Ammon's horn (tissue), 1 donor: ENCODE measurements around the gene WDR43.
"Not testable (repeated sequence)": the region's sequence is repeated elsewhere in the genome, so short reads cannot be mapped to it uniquely, and the experiment has no call there.

Experiments
- DNase-seq: peaks from one replicate; pipeline ENCODE4 v3.0.0-alpha.2; 2016; ENCODE audit warnings: low spot score

The WDR43 gene

GRCh38 chr2:28960401-28960800 is 65.9 kb downstream of the WDR43 start:
- no peak for DNase-seq

- no peak for DNase-seq
These were observed 68.0 kb downstream of the WDR43 start for GRCh38 chr2:28962505-28962904.

GRCh38 chr2:28970464-28971160 is 76.1 kb downstream of the WDR43 start:
- DNase-seq = peak; percentile 41

- DNase-seq = no peak
These were observed 78.4 kb downstream of the WDR43 start for GRCh38 chr2:28972778-28973335.

GRCh38 chr2:28974252-28974651 is 79.8 kb downstream of the WDR43 start:
- no peak for DNase-seq

GRCh38 chr2:28975671-28976070 is 81.2 kb downstream of the WDR43 start:
- no peak for DNase-seq

- DNase-seq = no peak
These were observed 82.1 kb downstream of the WDR43 start for GRCh38 chr2:28976584-28976983.

- no peak for DNase-seq
These were observed 82.9 kb downstream of the WDR43 start for GRCh38 chr2:28977176-28977875.

GRCh38 chr2:28978001-28978400 is 83.5 kb downstream of the WDR43 start:
- not testable (repeated sequence) for DNase-seq

- no peak for DNase-seq
These were observed 84.1 kb downstream of the WDR43 start for GRCh38 chr2:28978606-28979005.

GRCh38 chr2:28979041-28979440 is 84.6 kb downstream of the WDR43 start:
- DNase-seq = no peak

- DNase-seq = no peak
These were observed 85.3 kb downstream of the WDR43 start for GRCh38 chr2:28979576-28980366.

- no peak for DNase-seq
These were observed 86.0 kb downstream of the WDR43 start for GRCh38 chr2:28980368-28981015.

- DNase-seq = peak; percentile 73
These were observed 86.6 kb downstream of the WDR43 start, which contains the start of gene TOGARAM2 for GRCh38 chr2:28981016-28981441. Gene TOGARAM2, plus strand, starts transcription at chr2:28981298. Its CDS starts 13,537 bp downstream, at chr2:28994835.

GRCh38 chr2:28981620-28982376 is 87.3 kb downstream of the WDR43 start:
- peak; percentile 27 for DNase-seq

- no peak for DNase-seq
These were observed 88.0 kb downstream of the WDR43 start for GRCh38 chr2:28982381-28982950.

GRCh38 chr2:28986429-28986828 is 92.0 kb downstream of the WDR43 start:
- no peak for DNase-seq

- no peak for DNase-seq
These were observed 95.5 kb downstream of the WDR43 start for GRCh38 chr2:28989973-28990372.

GRCh38 chr2:28990445-28990844 is 96.0 kb downstream of the WDR43 start:
- DNase-seq = no peak

- DNase-seq = no peak
These were observed 96.6 kb downstream of the WDR43 start for GRCh38 chr2:28991021-28991420.

GRCh38 chr2:28991460-28991859 is 97.0 kb downstream of the WDR43 start:
- no peak for DNase-seq
